ENCODE results near the gene HVCN1.
"Not testable (repeated sequence)": the region's sequence is repeated elsewhere in the genome, so short reads cannot be mapped to it uniquely, and the experiment has no call there.

HVCN1 gene

DNA sequence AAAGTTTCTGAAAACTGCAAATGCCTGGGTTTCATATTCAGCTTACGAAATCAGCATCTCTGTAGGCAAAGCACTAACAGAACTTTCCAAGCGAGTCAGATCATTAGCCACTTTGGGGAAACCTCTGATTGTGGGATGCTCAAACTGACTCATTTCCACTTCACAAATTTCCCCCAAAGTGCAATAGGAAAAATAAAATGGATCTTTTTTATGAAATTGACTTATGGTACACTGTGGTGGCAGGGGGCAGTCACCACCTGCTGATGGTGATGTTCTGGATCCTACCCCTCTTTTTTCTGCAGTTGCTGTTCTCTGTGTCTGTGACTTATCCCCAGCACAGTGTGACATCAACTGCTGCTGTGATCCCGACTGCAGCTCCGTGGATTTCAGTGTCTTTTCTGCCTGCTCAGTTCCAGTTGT is 69.4 kb downstream of the HVCN1 start:
- no peak for DNase-seq (ENCODE audit: low spot score)
- FAIRE-seq: no peak

DNA sequence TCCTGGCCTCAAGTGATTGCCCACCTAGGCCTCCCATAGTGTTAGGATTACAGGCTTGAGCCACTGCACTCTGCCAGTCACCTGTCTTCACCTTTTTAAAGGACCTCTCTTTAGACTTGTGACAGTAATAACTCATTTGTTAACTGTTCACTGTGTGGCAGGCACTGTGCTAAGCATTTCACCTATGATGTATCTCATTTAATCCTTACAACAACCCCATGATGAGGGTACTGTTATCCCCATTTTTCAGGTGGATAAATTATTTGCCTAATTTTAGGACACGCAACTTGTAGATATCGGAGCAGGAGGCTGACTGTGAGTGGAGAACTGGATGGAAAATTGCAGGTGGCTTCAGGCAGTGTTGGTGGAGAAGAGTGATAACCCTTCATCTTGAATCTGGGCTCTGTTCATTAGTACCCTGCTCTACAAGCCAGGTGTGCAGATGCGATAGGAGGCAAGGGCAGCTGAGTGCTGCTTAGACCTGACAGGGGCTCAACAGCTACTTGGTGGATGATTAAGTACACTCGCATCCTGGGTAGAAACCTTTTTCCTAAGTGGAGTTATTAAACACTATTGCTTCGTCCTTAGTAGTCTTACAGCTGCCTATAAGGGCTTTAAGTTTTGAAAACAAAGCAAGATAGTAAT is 72.3 kb downstream of the HVCN1 start:
- FAIRE-seq (no peak), DNase-seq (ENCODE audit: low spot score) (no peak)

DNA sequence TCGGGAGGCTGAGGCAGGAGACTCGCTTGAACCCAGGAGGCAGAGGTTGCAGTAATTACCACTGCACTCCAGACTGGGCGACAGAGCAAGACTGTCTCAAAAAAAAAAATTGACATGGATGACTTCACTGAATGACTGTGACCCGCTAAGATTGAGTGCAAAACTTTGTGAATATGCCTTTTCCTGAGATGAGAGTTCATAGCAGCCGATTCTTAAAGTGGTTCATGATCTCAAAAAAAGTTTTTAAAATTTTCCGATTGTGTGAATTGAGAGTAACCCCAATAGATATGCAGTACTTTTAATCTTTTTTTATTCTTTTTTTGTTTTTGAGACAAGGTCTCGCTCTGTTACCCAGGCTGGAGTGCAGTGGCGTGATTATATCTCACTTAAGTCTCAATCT is 73.7 kb downstream of the HVCN1 start:
- no peak for FAIRE-seq

DNA sequence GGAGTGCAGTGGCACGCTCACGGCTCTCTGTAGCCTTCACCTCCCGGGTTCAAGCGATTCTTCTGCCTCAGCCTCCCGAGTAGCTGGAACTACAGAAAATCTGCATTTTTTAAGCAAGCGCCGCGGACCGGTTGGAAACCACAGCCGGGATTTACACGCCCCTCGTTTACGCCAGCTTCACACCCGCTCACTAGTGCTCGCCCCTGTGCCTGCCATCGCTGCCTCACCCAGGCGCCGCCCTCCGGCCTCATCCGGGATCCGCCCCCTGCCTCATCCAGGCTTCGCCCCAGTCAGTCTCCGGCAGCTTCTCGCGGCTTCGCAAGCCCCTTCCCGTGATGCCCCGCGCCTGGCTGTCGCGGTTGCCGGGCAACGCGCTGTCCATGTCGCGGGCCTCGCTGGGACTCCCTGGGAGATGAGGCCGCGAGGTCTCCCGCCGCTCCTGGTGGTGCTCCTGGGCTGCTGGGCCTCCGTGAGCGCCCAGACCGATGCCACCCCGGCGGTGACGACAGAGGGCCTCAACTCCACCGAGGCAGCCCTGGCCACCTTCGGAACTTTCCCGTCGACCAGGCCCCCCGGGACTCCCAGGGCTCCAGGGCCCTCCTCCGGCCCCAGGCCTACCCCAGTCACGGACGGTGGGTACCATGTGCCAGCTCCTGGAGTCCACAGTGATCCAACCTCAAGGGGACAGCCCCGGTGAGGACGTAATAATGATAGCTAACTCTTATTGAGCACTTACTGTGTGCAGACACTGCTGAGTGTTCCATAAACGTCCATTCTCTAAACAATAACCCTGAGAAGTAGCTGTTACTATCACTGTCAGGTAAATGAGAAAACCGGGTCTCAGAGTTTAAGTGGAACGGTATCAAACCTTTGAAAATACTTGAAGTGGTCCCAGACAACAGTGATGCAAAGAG is 74.9 kb downstream of the HVCN1 start, which contains the start of gene TCTN1:
TCTN1 (plus strand) TSS at position 359 of the 914 bp plus-strand sequence; CDS start at position 413, 54 bp downstream.
- peak; percentile 96 for DNase-seq (ENCODE audit: low spot score)
- peak; percentile 70 for FAIRE-seq

More for the DNA sequence above, 73.7 kb downstream of the HVCN1 start:
- no peak for DNase-seq (ENCODE audit: low spot score)

DNA sequence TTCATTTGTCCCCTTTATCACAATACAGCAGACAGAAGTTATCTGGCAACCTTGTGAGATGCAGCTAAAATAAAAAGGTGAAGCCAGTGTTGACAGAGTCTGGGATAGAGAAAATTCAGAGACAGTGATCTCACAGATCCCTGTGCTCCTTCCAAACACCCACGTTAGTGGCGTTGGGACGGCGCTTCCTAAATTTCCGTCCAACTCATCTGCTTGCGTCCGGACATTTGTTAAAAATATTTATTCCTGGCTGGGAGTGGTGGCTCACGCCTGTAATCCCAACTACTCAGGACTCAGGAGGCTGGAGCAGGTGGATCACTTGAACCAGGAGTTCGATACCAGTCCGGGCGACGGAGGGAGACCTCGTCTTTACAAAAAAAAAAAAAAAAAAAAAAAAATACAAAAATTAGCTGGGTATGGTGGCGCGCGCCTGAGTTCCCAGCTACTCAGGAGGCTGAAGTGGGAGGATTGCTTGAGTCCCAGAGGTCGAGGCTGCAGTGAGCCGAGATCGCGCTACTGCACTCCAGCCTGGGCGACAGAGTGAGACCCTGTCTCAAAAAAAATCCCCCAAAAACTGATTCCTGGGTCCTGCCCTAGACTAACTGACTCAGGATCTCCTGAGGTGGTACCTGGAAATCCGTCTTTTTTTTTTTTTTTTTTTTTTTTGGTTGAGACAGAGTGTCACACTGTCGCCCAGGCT is 75.7 kb downstream of the HVCN1 start:
- FAIRE-seq (no peak), DNase-seq (ENCODE audit: low spot score) (no peak)

DNA sequence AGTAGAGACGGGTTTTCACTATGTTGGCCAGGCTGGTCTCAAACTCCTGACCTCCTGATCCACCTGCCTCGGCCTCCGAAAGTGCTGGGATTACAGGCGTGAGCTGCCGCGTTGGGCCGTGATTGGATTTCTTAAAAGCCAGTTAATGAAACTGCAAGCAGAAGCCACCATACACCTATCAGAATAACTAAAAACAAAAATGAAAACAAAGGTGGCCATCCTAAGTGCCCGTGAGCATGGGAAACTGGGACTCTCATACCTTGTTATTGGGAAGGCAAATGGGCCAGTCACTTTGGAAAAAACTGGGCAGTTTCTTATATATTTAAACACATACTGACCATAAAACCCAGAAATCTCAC is 82.7 kb downstream of the HVCN1 start:
- no peak for DNase-seq (ENCODE audit: low spot score)
- FAIRE-seq: no peak

DNA sequence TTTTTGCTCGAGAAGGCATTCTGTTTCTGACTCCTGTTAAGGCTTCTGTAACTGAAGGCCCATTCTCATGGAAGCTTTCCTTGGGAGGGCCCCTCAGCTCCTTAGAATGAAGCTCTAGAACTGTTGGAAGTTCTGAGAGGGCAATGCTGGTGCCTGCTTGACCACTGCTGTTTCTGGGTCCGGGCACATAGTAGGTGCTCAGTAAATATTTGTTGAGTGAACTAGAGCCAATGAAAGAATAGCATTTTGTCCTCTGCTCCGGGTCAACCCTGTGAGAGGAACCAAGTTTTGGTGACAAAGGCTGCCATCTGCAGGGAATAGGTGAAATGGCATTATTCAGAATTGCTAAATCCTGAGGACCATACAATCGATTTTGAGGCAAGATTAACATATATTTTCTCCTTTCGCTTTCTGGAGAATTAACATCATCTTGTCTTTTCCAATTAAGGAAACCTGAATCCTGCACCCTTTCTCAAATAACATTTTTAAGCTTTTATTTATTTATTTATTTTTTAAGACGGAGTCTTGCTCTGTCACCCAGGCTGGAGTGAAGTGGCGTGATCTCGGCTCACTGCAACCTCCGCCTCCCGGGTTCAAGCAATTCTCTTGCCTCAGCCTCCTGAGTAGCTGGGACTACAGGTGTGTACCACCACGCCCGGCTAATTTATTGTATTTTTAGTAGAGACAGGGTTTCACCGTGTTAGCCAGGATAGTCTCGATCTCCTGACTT is 86.7 kb downstream of the HVCN1 start:
- not testable (repeated sequence) for FAIRE-seq
- peak; percentile 56 for DNase-seq (ENCODE audit: low spot score)

DNA sequence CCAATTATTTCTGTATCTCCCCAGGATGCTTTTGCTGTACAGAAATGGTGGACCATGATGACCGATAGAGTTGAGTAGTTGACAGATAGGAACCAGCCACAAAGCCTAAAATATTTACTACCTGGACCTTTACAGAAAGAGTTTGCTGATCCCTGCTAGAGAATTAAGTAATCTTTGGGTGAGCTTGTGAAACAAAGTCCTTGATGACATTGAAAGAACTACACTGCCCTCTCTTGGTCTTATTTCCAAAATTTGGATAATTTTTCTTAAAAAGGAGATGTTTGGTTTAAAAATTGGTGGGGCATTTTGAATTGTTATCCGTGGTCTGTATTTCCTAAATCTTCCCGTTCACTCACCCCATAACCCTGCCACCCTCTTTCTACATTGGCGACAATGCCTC is 88.7 kb downstream of the HVCN1 start:
- FAIRE-seq: no peak
- DNase-seq (ENCODE audit: low spot score): no peak

DNA sequence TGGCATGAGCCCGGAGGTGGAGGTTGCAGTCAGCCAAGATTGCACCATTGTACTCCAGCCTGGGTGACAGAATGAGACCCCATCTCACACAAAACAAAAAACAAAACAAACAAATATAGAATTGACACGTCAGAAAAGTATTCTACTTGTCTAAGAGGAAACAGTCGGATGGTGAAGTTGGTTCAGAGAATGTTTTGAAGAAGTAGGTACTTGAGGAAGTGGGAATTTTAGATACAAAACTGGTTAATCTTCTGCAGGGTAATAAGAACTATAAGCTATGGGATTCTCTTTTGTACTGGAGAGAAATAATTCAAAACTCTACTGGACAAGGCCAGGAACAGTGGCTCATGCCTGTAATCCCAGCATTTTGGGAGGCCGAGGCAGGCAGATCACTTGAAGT is 89.6 kb downstream of the HVCN1 start:
- no peak for FAIRE-seq

More for the DNA sequence above, 89.6 kb downstream of the HVCN1 start:
- DNase-seq (ENCODE audit: low spot score): no peak
